Calu3 (cell line): Measurements from ENCODE around the gene PATL2. TPM values are rescaled to one million over a fixed set of nuclear protein-coding genes. Genes with fewer than 3 reads are reported as not detected.
A peak's percentile ranks its signal among the peaks of the same experiment; 100 is the strongest.
"Not testable (repeated sequence)": the region's sequence is repeated elsewhere in the genome, so short reads cannot be mapped to it uniquely, and the experiment has no call there.

Source experiments
- BruUV-seq: library from RNA; stranded (reverse); fragments of 400-500 nt; replicated peaks from 2 replicates; lab custom pipeline; 2021; lab: Mats Ljungman, UMichigan
- CTCF ChIA-PET: fragments of 300-600 bp; sonication (Branson Sonifier 250); formaldehyde crosslinking; loops from one replicate; lab custom pipeline; 2022; ENCODE audit warnings: antibody characterized with exemption; lab: Charles Lee
- DNase-seq: peaks from one replicate; pipeline ENCODE4 v3.0.0; 2022
- H3K27ac Mint-ChIP-seq: one replicate; pipeline ENCODE4 v1.8.0; 2022; ENCODE audit warnings: mixed read lengths; ENCODE audit not compliant: unreplicated experiment
- H3K27me3 Mint-ChIP-seq: one replicate; pipeline ENCODE4 v1.8.0; 2022; ENCODE audit warnings: mixed read lengths; ENCODE audit not compliant: unreplicated experiment
- H3K36me3 Mint-ChIP-seq: one replicate; pipeline ENCODE4 v1.8.0; 2022; ENCODE audit warnings: mild to moderate bottlenecking, moderate library complexity, mixed read lengths; ENCODE audit not compliant: insufficient read depth, unreplicated experiment
- H3K4me1 Mint-ChIP-seq: one replicate; pipeline ENCODE4 v1.8.0; 2022; ENCODE audit warnings: mild to moderate bottlenecking, low read depth, mixed read lengths; ENCODE audit not compliant: unreplicated experiment
- H3K4me3 Mint-ChIP-seq: one replicate; pipeline ENCODE4 v1.8.0; 2022; ENCODE audit warnings: mild to moderate bottlenecking, low read depth, moderate library complexity, mixed read lengths; ENCODE audit not compliant: unreplicated experiment
- H3K9me3 Mint-ChIP-seq: one replicate; pipeline ENCODE4 v1.8.0; 2022; ENCODE audit warnings: low read depth, mixed read lengths; ENCODE audit not compliant: unreplicated experiment
- intact Hi-C: fragments of 100-400 bp; cut with micrococcal nuclease; formaldehyde crosslinking; loops from one replicate; pipeline ENCODE4 v1.10.0; 2022; ENCODE audit not compliant: unreplicated experiment
- total RNA-seq: library from RNA; stranded (reverse); gene quantifications from 2 replicates; pipeline ENCODE4 v1.2.3, GENCODE V29; 2022
- TF ChIP-seq, protein P1 (sequence below): fragments of 200-600 bp; IDR thresholded peaks from one replicate; pipeline ENCODE4 v1.8.0; 2022; ENCODE audit warnings: antibody characterized with exemption; ENCODE audit not compliant: unreplicated experiment

Gene PATL2
- total RNA-seq, 1 experiment from 2014 or later, result 1.7 TPM

DNA sequence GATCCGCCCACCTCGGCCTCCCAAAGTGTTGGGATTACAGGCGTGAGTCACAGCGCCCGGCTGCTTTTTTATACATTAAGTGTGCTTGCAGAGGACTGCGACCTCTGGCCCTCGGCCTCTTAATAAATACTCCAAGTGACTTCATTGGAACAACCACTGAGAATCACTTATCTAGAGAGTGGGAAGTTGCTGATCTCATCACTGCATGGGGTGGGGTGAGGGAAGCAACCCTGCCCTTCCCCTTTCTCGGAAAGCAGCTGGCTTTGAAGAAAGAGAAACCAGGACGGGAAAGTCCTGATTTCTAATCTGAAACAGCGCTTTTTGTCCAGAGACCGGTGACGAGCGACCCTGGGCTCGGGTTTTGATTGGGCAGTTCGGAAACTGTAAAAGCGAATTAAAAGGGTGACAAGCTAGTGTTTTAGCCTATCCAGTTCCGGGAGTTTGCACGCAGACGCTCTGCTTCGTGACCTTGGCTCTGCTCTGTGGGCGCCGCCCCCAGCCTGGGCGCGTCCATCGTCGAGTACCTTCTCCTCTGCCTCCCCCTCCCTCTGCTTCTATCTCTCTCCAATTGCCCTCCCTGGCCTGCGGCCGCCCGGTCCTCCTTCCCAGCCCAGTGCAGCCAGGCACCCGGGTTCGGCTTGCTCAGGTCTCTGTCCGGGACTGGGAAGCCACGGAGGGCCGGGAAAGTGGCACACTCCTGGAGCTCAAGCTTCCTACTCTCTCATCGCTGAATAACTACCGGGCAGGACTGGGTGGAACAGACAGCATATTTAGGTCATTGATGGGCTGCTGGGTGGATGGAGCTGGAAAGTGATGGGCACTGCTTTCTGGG is 17.7 kb upstream of the PATL2 start:
- intact Hi-C loops, result no loop called here
- Mint-ChIP-seq H3K27ac (peak overlapping the region; percentile 82), H3K4me1 (no peaks in the 10 kb centered on the region), H3K36me3 (peaks cover 15% of the 10 kb centered on the region), H3K4me3 (peak overlapping the region; percentile 99), H3K27me3 (no peaks in the 10 kb centered on the region), H3K9me3 (no peaks in the 10 kb centered on the region)
- peak; percentile 83 for DNase-seq
- CTCF ChIA-PET, result interaction anchor here (0.8 to 1.6 kb wide), 5 partner anchors 9 to 65 kb away, joined by 3 to 15 read pairs (median 7); partner anchors contain the start of gene SPG11
- TF ChIP-seq, protein P1, sequence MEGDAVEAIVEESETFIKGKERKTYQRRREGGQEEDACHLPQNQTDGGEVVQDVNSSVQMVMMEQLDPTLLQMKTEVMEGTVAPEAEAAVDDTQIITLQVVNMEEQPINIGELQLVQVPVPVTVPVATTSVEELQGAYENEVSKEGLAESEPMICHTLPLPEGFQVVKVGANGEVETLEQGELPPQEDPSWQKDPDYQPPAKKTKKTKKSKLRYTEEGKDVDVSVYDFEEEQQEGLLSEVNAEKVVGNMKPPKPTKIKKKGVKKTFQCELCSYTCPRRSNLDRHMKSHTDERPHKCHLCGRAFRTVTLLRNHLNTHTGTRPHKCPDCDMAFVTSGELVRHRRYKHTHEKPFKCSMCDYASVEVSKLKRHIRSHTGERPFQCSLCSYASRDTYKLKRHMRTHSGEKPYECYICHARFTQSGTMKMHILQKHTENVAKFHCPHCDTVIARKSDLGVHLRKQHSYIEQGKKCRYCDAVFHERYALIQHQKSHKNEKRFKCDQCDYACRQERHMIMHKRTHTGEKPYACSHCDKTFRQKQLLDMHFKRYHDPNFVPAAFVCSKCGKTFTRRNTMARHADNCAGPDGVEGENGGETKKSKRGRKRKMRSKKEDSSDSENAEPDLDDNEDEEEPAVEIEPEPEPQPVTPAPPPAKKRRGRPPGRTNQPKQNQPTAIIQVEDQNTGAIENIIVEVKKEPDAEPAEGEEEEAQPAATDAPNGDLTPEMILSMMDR, result no peak
- BruUV-seq, result no TSS peak

DNA sequence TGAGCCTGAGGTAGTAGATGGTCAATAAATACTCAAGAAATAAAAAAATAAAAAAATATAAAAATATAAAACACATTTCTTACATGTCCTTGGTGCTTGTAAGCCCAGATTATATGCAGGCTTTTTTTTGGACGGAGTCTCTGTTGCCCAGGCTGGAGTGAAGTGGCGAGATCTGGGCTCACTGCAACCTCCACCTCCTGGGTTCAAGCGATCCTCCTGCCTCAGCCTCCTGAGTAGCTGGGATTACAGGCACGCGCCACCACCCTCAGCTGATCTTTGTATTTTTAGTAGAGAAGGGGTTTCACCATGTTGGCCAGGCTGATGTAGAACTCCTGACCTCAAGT is 17.1 kb upstream of the PATL2 start:
- H3K36me3 Mint-ChIP-seq, result peaks cover 15% of the 10 kb centered on the region
- H3K27ac Mint-ChIP-seq, result peak overlapping the region; percentile 82
- H3K9me3 Mint-ChIP-seq, intact Hi-C loops, H3K4me1 Mint-ChIP-seq, H3K27me3 Mint-ChIP-seq, DNase-seq: not testable (repeated sequence)
- CTCF ChIA-PET, result interaction anchor here (0.8 to 1.6 kb wide), 4 partner anchors 10 to 65 kb away, joined by 3 to 15 read pairs (median 10); partner anchors contain the start of gene SPG11
- peak overlapping the region; percentile 99 for H3K4me3 Mint-ChIP-seq
- TSS peak; percentile 83 for BruUV-seq

DNA sequence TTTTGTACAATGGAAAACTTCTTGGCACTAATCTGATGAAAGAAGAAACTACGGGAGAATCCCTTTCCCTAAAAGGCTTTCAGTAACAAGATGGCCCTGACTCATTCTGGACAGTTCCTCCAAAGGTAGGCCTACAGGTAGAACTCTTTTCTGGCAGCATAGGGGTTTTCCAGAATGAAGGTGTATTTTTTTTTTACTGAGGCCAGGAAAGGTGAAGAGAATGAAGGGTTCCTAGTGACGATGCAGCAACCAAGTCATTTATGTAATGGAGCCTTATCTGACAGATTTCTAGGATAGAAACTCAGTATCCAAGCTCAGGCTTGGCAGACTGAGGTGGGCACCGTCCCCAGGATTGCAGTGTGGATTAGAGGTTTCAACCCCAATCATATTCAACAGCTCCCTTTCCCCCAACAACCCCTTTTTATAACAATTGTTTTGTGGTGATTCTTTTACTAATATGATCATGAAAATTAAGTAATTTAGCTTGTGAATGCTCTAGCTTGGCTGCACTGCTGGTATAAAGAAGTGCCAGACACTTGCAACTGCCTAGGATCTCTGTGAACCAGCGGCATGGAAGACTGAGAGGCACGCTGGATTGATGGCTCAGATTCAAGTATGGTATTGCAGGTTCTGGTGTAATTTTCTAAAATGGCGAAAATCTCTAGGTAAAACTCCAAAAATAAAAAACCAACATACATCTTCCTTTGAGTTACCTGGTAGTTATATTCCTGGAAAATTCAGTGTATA is 16.5 kb upstream of the PATL2 start:
- CTCF ChIA-PET, result interaction anchor here (1.6 kb wide), 1 partner anchor 14 kb away, joined by 7 read pairs; no protein-coding TSS in a partner anchor
- no peaks in the 10 kb centered on the region for H3K4me1 Mint-ChIP-seq

DNA sequence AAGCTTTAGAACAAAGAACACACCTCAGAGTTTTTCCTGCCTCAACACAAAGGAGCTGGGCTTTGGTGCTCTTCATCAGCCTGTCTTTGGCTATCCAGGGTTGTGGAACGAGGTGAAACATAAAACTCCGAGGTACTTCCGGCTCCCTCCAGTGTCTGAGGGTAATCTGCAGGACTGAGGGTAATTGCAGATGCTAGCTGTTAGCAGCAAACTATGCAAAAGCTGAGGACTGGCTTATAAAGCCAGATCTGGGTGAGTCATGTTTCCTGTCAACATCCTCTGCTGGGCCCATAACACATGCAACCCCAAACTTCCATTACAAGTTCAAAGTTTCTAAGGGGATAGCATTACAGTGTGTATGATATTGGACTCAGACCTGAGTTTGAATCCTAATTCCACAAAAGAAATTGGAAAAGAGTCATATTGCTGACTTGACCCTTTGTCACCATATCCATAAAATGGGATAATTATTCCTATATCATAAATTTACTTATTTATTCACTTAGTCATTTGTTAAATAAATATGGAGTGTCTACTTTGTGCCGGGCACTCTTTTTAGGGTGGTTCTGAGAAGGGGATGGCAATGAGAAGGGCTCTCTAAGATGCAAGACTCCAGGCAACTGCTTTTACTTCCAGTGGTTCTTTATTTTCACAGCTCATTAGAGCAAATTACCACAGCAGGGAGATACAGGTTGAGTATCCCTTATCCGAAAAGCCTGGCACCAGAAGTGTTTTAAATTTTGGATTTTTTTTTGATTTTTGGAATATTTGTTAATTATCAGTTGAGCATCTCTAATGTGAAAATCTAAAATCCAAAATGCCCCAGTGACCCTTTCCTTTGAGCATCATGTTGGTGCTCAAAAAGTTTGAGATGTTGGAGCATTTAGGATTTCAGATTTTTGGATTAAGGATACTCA is 15.7 kb upstream of the PATL2 start:
- BruUV-seq, result no TSS peak
- CTCF ChIA-PET, result interaction anchor here (0.7 to 1.2 kb wide), 2 partner anchors 11 to 63 kb away, joined by 3 to 7 read pairs; partner anchors contain the start of gene SPG11
- intact Hi-C loops, result no loop called here
- no peak overlapping the region for H3K27ac Mint-ChIP-seq
- DNase-seq, result peak; percentile 28
- no peaks in the 10 kb centered on the region for H3K27me3 Mint-ChIP-seq
- H3K9me3 Mint-ChIP-seq, result no peaks in the 10 kb centered on the region
- TF ChIP-seq, protein P1, result no peak
- peaks cover 15% of the 10 kb centered on the region for H3K36me3 Mint-ChIP-seq
- no peak overlapping the region for H3K4me3 Mint-ChIP-seq
- no peaks in the 10 kb centered on the region for H3K4me1 Mint-ChIP-seq

More for the DNA sequence above, 16.5 kb upstream of the PATL2 start:
- TF ChIP-seq, protein P1, result no peak
- H3K9me3 Mint-ChIP-seq, result no peaks in the 10 kb centered on the region
- DNase-seq, result no peak
- no TSS peak for BruUV-seq
- no peak overlapping the region for H3K4me3 Mint-ChIP-seq
- peaks cover 15% of the 10 kb centered on the region for H3K36me3 Mint-ChIP-seq
- no peak overlapping the region for H3K27ac Mint-ChIP-seq
- no peaks in the 10 kb centered on the region for H3K27me3 Mint-ChIP-seq
- intact Hi-C loops, result no loop called here
